Panc1 (cell line): ENCODE data around the gene TNFRSF1B. TPM values are rescaled to one million over a fixed set of nuclear protein-coding genes. Genes with fewer than 3 reads are reported as not detected.

ENCODE experiments used
- ATAC-seq: fragments of 200-7000 bp; cut with Tn5 transposase; 2 replicates; pipeline ENCODE4 v1.9.1; 2020; ENCODE audit warnings: mild to moderate bottlenecking, moderate library complexity
- BruUV-seq: library from RNA; stranded (reverse); fragments of 400-500 nt; replicated peaks from 2 replicates; lab custom pipeline; 2021; lab: Mats Ljungman, UMichigan
- CTCF ChIA-PET: fragments of 300-600 bp; sonication (Branson Sonifier 250); formaldehyde crosslinking; loops from one replicate; lab custom pipeline; 2022; ENCODE audit warnings: antibody characterized with exemption; lab: Charles Lee
- POLR2A ChIA-PET: fragments of 300-600 bp; sonication (Branson Sonifier 250); formaldehyde crosslinking; loops from one replicate; lab custom pipeline; 2022; ENCODE audit warnings: antibody characterized with exemption; lab: Charles Lee
- DNase-seq: peaks from one replicate; pipeline ENCODE4 v3.0.0-alpha.2; 2010; ENCODE audit warnings: low read depth, low spot score
- H3K27ac ChIP-seq: 2 replicates; pipeline ENCODE4 v1.5.1; 2011; ENCODE audit warnings: mild to moderate bottlenecking, low read length, inconsistent platforms
- H3K27me3 ChIP-seq: fragments of 200-500 bp; sonication (Bioruptor generic); 2 replicates; pipeline ENCODE4 v1.6.0; 2014; ENCODE audit warnings: low read length, inconsistent platforms; ENCODE audit not compliant: control insufficient read depth, insufficient read depth
- H3K36me3 ChIP-seq: fragments of 200-500 bp; sonication (Bioruptor generic); 2 replicates; pipeline ENCODE4 v1.5.1; 2014; ENCODE audit warnings: inconsistent platforms, mild to moderate bottlenecking, low read length, moderate library complexity; ENCODE audit not compliant: control insufficient read depth, insufficient read depth
- H3K4me1 ChIP-seq: 2 replicates; pipeline ENCODE4 v1.5.1; 2011; ENCODE audit warnings: inconsistent platforms, mild to moderate bottlenecking, low read length, moderate library complexity; ENCODE audit not compliant: control insufficient read depth, insufficient read depth
- H3K4me3 ChIP-seq, 2 experiments: 2 replicates each; pipeline ENCODE4 v1.5.1; 2011 to 2012; ENCODE audit warnings: low read depth in 2 of 2, low read length in 2 of 2, mild to moderate bottlenecking in 2 of 2, inconsistent platforms in 1 of 2, moderate library complexity in 1 of 2
- H3K9me3 ChIP-seq: fragments of 200-500 bp; sonication (Bioruptor generic); 2 replicates; pipeline ENCODE4 v1.5.1; 2014; ENCODE audit warnings: low read depth, mild to moderate bottlenecking, inconsistent platforms, low read length, moderate library complexity; ENCODE audit not compliant: control insufficient read depth, insufficient read depth
- CTCF ChIP-seq: fragments of 450-650 bp; IDR thresholded peaks from 2 replicates; pipeline ENCODE4 v1.5.1; 2017; ENCODE audit warnings: mild to moderate bottlenecking
- POLR2AphosphoS5 ChIP-seq: IDR thresholded peaks from 2 replicates; pipeline ENCODE4 v1.6.1; 2012; ENCODE audit warnings: mild to moderate bottlenecking, low read depth, low read length, moderate library complexity
- REST ChIP-seq, 2 experiments: IDR thresholded peaks; 2 replicates each; pipeline ENCODE4 v1.6.1; 2011 to 2012; ENCODE audit warnings: low read depth in 2 of 2, control low read depth in 1 of 2, low read length in 1 of 2, mild to moderate bottlenecking in 1 of 2, moderate library complexity in 1 of 2; ENCODE audit not compliant: insufficient read depth in 1 of 2
- SIN3A ChIP-seq: IDR thresholded peaks from 2 replicates; pipeline ENCODE4 v1.6.1; 2012; ENCODE audit warnings: low read depth, mild to moderate bottlenecking, low read length, moderate library complexity, borderline replicate concordance; ENCODE audit not compliant: insufficient read depth
- TCF7L2 ChIP-seq: IDR thresholded peaks from 2 replicates; pipeline ENCODE4 v1.6.1; 2011; ENCODE audit warnings: mild to moderate bottlenecking, low read depth, low read length, inconsistent platforms
- in situ Hi-C: cut with HindIII; loops from 2 replicates; pipeline ENCODE4 v1.10.0; 2016; ENCODE audit warnings: low sequenced_read_pairs, low pct_unique_long_range_greater_than_20kb
- intact Hi-C: fragments of 100-400 bp; cut with micrococcal nuclease; formaldehyde crosslinking; loops from one replicate; pipeline ENCODE4 v1.10.0; 2022; ENCODE audit not compliant: unreplicated experiment
- microRNA-seq: library from miRNA; unstranded; fragments of <30 nt; microRNA quantifications from one replicate; pipeline ENCODE4 v1.1.0, GENCODE V29; 2020; ENCODE audit not compliant: unreplicated experiment
- total RNA-seq: library from RNA; stranded (reverse); gene quantifications from one replicate; pipeline ENCODE4 v1.2.1, GENCODE V29; 2021; ENCODE audit not compliant: unreplicated experiment

TNFRSF1B gene
- total RNA-seq, 1 experiment from 2014 or later, result 18.8 TPM

DNA sequence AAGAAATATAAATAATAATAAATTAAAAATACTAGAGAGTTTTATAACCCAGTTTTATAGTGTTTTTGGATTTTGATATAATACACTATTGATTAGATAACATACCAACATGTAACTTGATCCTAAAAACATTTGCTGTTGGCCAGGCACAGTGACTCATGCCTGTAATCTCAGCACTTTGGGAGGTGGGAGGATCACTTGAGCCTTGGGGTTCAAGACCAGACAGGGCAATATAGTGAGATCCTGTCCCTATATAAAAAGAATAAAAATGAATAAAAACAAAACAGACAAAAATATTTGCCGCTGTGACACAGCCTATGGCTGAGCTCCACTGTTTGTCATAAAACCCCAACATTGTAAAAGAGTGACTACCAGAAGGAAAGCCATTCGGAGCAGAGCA lies 89.1 kb downstream of the TNFRSF1B start:
- ChIA-PET POLR2A (no interaction called here), CTCF (interaction anchor here (0.7 kb wide), 1 partner anchor 14 kb away, joined by 14 read pairs; no protein-coding TSS in a partner anchor)
- intact Hi-C loops (no loop called here), in situ Hi-C loops (no loop called here)
- no peaks in the 10 kb centered on the region for H3K4me1 ChIP-seq
- no peaks in the 10 kb centered on the region for H3K27me3 ChIP-seq
- BruUV-seq, result TSS peak; percentile 40
- peaks cover 10% of the 10 kb centered on the region; the same call in 1 of the 2 replicates for H3K36me3 ChIP-seq
- H3K4me3 ChIP-seq, result no peak overlapping the region
- DNase-seq (no peak), ATAC-seq (no peak)
- no peak for TF ChIP-seq CTCF
- no peak for TF ChIP-seq TCF7L2
- TF ChIP-seq REST (IDR thresholded peaks at IDR 0.05; ENCODE audit: insufficient read depth in 1 of 2, low read depth in 2 of 2, low read length in 1 of 2), result no peak
- TF ChIP-seq POLR2AphosphoS5, result no peak
- TF ChIP-seq SIN3A, result no peak
- no peak overlapping the region for H3K27ac ChIP-seq
- H3K9me3 ChIP-seq, result no peaks in the 10 kb centered on the region

DNA sequence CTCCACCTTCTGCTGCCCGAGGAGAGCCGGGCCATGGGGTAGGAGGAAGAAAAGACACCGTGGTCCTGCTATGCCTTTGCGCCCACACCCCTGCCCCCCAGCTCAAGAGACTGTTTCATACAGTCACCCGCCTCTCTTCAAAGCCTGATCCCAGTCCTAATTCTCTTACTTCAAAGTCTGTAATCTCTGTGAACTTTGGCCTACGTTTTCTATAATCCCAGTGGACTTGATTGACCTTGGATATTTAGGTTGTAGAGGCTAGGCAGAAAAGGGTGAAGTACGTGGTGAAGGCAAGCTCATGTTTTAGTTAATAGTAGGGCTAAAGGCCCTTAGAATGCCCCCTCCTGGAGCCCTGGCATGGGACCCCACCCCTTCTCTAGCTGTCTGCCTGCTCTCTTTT lies 91.5 kb downstream of the TNFRSF1B start:
- CTCF ChIA-PET, result no interaction called here
- in situ Hi-C loops, result no loop called here

More for the DNA sequence above, 91.5 kb downstream of the TNFRSF1B start:
- no peak for DNase-seq
- Histone ChIP-seq H3K9me3 (no peaks in the 10 kb centered on the region), H3K27ac (no peak overlapping the region), H3K4me1 (no peaks in the 10 kb centered on the region), H3K4me3 (no peak overlapping the region), H3K36me3 (peaks cover 16% of the 10 kb centered on the region; the same call in 1 of the 2 replicates), H3K27me3 (no peaks in the 10 kb centered on the region)
- intact Hi-C loops, result no loop called here
- TF ChIP-seq CTCF, result no peak
- POLR2A ChIA-PET, result no interaction called here
- no peak for ATAC-seq
- BruUV-seq, result no TSS peak

Small RNAs within 50 kb of the gene (microRNA-seq; reads per million reads assigned to microRNA genes)
- gene MIR4632, result not detected
- not detected for gene MIR7846

Other genes with a start within 250 kb of the TNFRSF1B start
- gene KIAA2013, start 240.6 kb upstream of the TNFRSF1B start, total RNA-seq, result 72.4 TPM
- gene PLOD1, start 232.3 kb upstream of the TNFRSF1B start, total RNA-seq, result 156 TPM
- gene MFN2, start 186.5 kb upstream of the TNFRSF1B start, total RNA-seq, result 104 TPM
- gene MIIP, start 147.5 kb upstream of the TNFRSF1B start, total RNA-seq, result 56.3 TPM
- 0.13 TPM for gene TNFRSF8, start 103.7 kb upstream of the TNFRSF1B start, total RNA-seq
- 33.1 TPM for gene VPS13D, start 63.0 kb downstream of the TNFRSF1B start, total RNA-seq